ENCODE results near the gene BABAM2. TPM values are rescaled to one million over a fixed set of nuclear protein-coding genes. Genes with fewer than 3 reads are reported as not detected.

BABAM2 gene
- total and polyA plus RNA-seq, 7 donors = 34.2 to 74.5 (median 52.3) TPM

- Histone ChIP-seq H3K36me3 (ENCODE audit: insufficient read depth in 1 of 2, low read depth in 1 of 2) (no peaks in the 10 kb centered on the region), H3K4me1 (peaks cover 49% of the 10 kb centered on the region), H3K9me3 (no peaks in the 10 kb centered on the region), H3K27me3 (ENCODE audit: insufficient read depth in 3 of 3, low read length in 2 of 3) (no peaks in the 10 kb centered on the region), H3K27ac (peak overlapping the region; percentile 85), H3K4me3 (no peak overlapping the region)
- ATAC-seq = peak; percentile 87 to 90 (median 88)
- WGBS, 3 donors = 30 to 51% (median 39%) methylated on average over 6 of the region's 6 CpGs
- TF ChIP-seq CTCF (IDR thresholded peaks at IDR 0.05) = no peak
- intact Hi-C loops (cut with DNase I) = no loop called here
- peak; percentile 79 to 93 for DNase-seq
Observed at GRCh38 chr2:28346587-28346986, 456.1 kb downstream of the BABAM2 start.

GRCh38 chr2:28347193-28347592 is 456.7 kb downstream of the BABAM2 start:
- no peak for TF ChIP-seq CTCF (IDR thresholded peaks at IDR 0.05)
- H3K4me3 ChIP-seq = no peak overlapping the region
- no peaks in the 10 kb centered on the region for H3K27me3 ChIP-seq (ENCODE audit: insufficient read depth in 3 of 3, low read length in 2 of 3)
- peaks cover 49% of the 10 kb centered on the region for H3K4me1 ChIP-seq
- H3K27ac ChIP-seq = peak overlapping the region; percentile 85
- H3K9me3 ChIP-seq = no peaks in the 10 kb centered on the region
- DNase-seq (peak in 1 of 2 donors; percentile 27), ATAC-seq (peak in 1 of 4 donors; percentile 0)
- no peaks in the 10 kb centered on the region for H3K36me3 ChIP-seq (ENCODE audit: insufficient read depth in 1 of 2, low read depth in 1 of 2)
- intact Hi-C loops (cut with DNase I) = no loop called here
- 71 to 82% (median 77%) methylated on average over 6 of the region's 6 CpGs for WGBS, 3 donors

- intact Hi-C loops (cut with DNase I) = no loop called here
- Histone ChIP-seq H3K4me1 (peaks cover 49% of the 10 kb centered on the region), H3K27me3 (ENCODE audit: insufficient read depth in 3 of 3, low read length in 2 of 3) (no peaks in the 10 kb centered on the region), H3K9me3 (no peaks in the 10 kb centered on the region), H3K27ac (peak overlapping the region; percentile 85), H3K4me3 (no peak overlapping the region), H3K36me3 (ENCODE audit: insufficient read depth in 1 of 2, low read depth in 1 of 2) (no peaks in the 10 kb centered on the region)
- DNase-seq (peak; percentile 16 to 46), ATAC-seq (no peak)
- WGBS, 3 donors = 59 to 62% (median 60%) methylated on average over 8 to 9 of the region's 9 CpGs
- no peak for TF ChIP-seq CTCF (IDR thresholded peaks at IDR 0.05)
Observed at GRCh38 chr2:28347596-28347995, 457.1 kb downstream of the BABAM2 start.

GRCh38 chr2:28348149-28348567 is 457.6 kb downstream of the BABAM2 start:
- Histone ChIP-seq H3K27me3 (ENCODE audit: insufficient read depth in 3 of 3, low read length in 2 of 3) (no peaks in the 10 kb centered on the region), H3K4me3 (no peak overlapping the region), H3K36me3 (ENCODE audit: insufficient read depth in 1 of 2, low read depth in 1 of 2) (no peaks in the 10 kb centered on the region), H3K9me3 (no peaks in the 10 kb centered on the region), H3K4me1 (peaks cover 43% of the 10 kb centered on the region), H3K27ac (peak overlapping the region; percentile 85)
- ATAC-seq (no peak), DNase-seq (peak; percentile 14 to 51)
- intact Hi-C loops (cut with DNase I) = no loop called here
- WGBS, 3 donors = 74 to 77% (median 77%) methylated on average over 10 of the region's 10 CpGs
- no peak for TF ChIP-seq CTCF (IDR thresholded peaks at IDR 0.05)

- no peaks in the 10 kb centered on the region for H3K9me3 ChIP-seq
- TF ChIP-seq CTCF (IDR thresholded peaks at IDR 0.05) = no peak
- 87 to 93% (median 89%) methylated on average over 11 of the region's 11 CpGs for WGBS, 3 donors
- no peak for ATAC-seq
- peak; percentile 3 to 6 for DNase-seq
- H3K27me3 ChIP-seq (ENCODE audit: insufficient read depth in 3 of 3, low read length in 2 of 3) = no peaks in the 10 kb centered on the region
- peaks cover 36% of the 10 kb centered on the region for H3K4me1 ChIP-seq
- H3K27ac ChIP-seq = no peak overlapping the region
- intact Hi-C loops (cut with DNase I) = no loop called here
- no peak overlapping the region for H3K4me3 ChIP-seq
- H3K36me3 ChIP-seq (ENCODE audit: insufficient read depth in 1 of 2, low read depth in 1 of 2) = no peaks in the 10 kb centered on the region
Observed at GRCh38 chr2:28348921-28349320, 458.4 kb downstream of the BABAM2 start.
